Hematopoietic multipotent progenitor cell treated with erythropoietin and hydrocortisone succinate and interleukin-3 and kit ligand, for 8 days (in vitro differentiated cells): ENCODE measurements around the gene NLK.
"Not testable (repeated sequence)": the region's sequence is repeated elsewhere in the genome, so short reads cannot be mapped to it uniquely, and the experiment has no call there.

ENCODE experiments used
- DNase-seq: peaks from one replicate; pipeline ENCODE4 v3.0.0-alpha.2; 2015

NLK gene

DNA sequence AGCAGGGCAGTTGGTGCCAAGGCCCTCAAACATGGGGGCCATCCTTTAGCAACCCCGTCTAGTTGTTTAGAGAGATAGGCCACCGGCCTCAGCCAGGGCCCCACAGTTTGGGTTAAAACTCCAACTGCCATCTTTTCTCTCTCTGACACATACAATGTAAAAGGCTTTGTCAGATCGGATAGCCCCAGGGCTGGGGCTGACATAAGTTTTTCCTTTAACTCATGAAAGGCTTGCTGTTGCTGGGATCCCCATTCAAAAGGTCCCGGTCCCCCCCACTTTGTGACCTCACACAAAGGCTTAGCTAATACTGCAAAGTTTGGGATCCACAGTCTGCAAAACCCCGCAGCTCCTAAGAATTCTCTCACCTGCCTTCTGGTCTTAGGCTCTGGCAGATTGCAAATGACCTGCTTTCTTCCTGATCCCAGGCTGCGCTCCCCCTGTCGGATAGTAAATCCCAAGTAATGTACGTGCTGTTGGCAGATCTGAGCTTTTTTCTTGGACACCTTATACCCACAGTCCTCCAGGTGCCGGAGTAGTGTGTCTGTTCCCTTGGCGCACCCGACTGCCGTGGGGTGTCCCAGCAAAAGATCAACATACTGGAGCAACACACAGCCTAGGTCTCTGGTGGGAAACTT is 192.7 kb downstream of the NLK start:
- not testable (repeated sequence) for DNase-seq

DNA sequence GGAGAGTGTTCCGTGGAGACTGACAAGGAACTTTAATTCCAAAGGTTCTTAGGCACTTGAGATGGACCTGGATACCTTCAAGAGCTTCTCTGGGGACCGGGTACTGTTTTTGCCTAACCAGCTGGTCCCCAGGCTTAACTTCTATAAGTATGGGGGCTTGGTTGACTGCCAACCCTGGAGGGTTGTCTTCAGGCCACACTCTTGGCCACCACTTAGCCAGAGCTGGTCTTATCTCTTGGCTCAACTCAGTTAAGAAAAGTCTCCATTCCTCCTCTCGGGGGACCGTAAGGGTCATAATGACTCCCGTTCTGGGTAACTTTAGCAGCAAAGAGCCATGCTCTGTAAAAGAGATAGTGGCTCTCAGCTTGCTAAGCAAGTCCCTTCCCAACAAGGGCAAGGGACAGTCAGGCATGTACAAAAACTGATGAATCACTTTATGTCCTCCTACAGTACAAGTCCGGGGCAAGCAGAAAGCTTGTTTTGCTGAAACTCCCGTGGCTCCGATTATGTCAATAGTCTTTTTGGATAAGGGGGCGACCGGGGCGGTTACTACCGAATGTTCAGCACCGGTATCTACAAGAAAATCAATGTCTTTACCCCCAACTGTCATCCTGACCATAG is 193.7 kb downstream of the NLK start:
- DNase-seq = peak; percentile 49

DNA sequence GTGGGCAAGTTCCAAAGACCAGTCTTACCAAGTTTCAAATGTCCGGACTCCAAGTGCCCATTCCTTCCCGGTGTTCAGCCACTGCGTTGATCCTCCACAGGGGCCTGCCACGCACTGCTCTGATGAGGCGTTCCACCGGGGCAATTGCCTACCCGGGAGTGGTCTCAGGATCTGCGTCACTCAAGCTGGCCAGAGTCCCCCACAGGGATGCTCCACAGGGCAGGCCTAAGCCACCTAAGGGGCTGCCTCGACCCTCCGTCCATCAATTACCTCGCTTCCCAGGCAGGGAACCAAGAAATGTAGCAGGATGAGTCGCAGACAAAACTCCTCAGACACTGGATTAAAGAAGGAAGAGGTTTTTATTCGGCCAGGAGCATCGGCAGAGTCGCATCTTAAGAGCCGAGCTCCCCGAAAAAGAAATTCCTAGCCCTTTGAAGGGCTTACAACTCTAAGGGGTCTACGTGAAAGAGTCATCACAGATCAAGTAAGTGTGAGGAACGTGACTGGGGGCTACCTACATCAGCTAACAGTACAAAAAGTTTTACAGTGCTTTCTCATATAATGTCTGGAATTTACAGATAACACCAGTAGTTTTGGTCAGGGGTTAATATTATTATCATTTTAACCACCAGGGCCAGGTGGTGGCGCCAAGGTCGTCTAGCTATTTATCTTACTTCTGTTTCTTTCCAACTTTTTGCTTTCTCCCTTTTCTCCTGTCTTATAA is 196.2 kb downstream of the NLK start:
- DNase-seq = peak; percentile 53

DNA sequence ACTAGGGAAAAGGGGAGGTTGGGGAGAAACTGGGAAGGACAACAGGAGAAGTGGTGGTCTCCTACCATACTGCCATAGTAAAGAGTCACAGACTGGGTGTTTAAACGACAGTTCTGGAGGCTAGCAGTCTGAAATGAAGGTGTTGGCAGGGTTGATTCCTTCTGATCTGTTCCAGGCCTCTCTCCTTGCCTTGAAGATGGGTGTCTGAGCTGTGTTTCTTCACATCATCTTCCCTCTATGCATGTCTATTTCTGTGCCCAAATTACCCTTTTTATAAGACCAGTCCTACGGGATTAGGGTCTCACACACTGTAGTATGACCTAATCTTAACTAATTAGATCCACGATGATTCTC is 196.8 kb downstream of the NLK start:
- peak; percentile 41 for DNase-seq

DNA sequence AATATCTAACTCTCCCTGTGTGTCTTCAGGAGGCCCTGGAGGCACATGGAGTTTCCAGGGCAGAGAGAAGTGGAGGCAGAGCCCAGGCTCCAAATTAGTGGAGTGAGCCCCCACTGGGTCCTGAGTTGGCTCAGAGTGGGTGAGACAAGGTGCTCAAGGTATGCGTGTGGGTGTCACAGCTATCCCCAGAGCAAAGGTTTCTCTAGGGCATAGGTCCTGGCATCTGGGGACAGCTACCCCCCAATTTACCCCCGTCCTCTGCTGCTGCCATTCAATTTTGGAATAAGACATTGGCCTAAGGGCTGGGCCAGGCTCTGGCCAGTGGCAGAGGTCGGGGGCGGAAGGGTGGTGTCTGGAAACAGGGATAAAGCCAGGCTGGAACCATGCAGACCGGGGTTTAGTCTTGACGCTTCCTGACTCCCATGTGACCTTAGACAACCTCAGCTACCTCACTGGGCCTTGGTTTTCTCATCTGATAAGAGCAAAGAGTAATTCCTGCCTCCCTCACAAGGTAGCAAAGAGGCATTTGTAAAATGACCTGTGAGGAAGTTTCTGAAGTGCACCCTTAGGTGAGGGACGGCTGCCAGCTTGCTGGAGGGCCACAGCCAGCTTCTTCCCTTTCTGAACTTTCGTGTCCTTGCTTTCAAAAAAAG is 198.3 kb downstream of the NLK start:
- no peak for DNase-seq

DNA sequence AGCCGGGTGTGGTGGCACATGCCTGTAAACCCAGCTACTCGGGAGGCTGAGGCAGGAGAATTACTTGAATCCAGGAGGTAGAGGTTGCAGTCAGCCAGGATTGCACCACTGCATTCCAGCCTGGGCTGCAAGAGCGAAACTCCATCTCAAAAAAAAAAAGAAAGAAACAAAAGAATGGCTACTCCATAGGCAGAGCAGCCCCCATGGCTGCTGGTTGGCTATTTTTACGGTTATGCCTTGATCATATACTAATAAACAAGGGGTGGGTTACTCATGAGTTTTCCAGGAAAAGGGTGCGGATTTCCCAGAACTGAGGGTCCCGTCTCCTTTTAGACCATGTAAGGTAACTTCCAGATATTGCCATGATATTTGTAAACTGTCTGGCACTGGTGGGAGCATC is 200.3 kb downstream of the NLK start:
- DNase-seq = peak; percentile 35

DNA sequence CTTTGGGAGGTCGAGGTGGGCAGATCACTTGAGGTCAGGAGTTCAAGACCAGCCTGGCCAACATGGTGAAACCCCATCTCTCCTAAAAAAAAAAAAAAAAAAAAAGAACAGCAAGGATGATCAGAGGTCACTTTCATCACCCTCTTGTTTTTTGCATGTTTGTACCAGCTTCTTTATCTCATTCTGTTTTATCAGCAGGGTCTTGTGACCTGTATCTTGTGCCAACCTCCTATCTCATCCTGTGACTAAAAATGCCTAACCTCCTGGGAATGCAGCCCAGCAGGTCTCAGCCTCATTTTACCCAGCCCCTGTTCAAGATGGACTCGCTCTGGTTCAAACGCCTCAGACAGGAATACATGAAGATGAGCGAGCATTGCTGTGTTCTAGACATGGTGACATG is 200.8 kb downstream of the NLK start:
- not testable (repeated sequence) for DNase-seq

DNA sequence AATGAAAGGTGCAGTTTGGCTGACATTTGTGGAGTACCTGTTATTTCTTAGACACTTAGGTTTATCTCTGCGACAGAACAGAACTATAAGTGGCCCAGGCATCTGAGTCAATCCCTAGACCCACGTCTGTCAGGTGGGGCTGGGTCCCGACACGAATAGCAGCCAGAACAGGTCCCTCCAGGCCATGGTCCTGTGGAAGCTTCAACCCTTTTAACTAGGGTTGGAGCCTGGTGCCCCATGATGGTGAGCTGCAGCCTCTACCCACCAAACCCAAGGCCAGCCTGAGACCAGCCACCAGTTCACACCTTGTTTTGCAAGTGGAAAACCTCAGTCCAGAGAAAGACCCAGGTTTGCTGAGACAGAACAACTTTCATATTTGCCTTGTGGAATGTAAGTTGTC is 202.0 kb downstream of the NLK start:
- DNase-seq = no peak
